ENCODE results near the gene PDE6G. TPM values are rescaled to one million over a fixed set of nuclear protein-coding genes. Genes with fewer than 3 reads are reported as not detected.

Gene PDE6G
- total and polyA plus RNA-seq, 2 of the 8 experiments (the other 6 are each of a cell fraction or from before 2014, with no cell fraction given): 5.8 to 12.9 TPM

DNA sequence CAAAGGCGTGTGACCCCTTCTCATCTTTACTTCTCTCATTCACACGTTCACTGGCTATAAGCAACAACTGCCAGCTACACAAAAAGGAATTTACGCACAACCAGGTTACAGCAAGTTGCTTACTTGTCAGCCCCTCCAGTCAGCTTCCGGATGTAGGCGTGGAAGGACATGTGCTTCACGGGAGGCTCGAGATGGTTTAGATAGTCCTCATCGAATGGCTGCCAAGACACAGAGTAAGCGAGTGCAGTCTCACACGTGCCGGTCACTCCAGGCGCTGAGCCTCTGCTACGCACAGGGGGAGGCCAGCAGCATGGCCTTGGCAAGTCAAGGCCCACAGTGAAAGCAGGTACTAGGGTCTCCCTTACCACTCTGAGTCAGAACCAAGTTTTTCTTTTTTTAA lies 47.7 kb downstream of the PDE6G start:
- Histone ChIP-seq H3K36me3 (ENCODE audit: control insufficient read depth in 2 of 4, insufficient read depth in 4 of 4, low read length in 3 of 4) (peaks cover 19 to 54% (median 44%) of the 10 kb centered on the region in 4 experiments), H3K79me1 (ENCODE audit: low read depth, low read length) (peaks cover 8% of the 10 kb centered on the region), H3K56ac (replicated peaks; ENCODE audit: insufficient read length, low read depth, low read length) (no peak overlapping the region), H3K9ac (replicated peaks in 1 of 4; ENCODE audit: extremely low read depth in 1 of 4, low read depth in 3 of 4, low read length in 3 of 4) (no peak overlapping the region), H3K4me3 (ENCODE audit: extremely low read depth in 1 of 4, insufficient read depth in 2 of 4, low read depth in 3 of 4, low read length in 4 of 4) (no peak overlapping the region), H3K9me3 (ENCODE audit: insufficient read depth in 2 of 2, low read depth in 1 of 2, low read length in 1 of 2) (no peaks in the 10 kb centered on the region), H3K14ac (ENCODE audit: insufficient read length) (no peak overlapping the region), H2BK15ac (ENCODE audit: low read length) (no peak overlapping the region), H3K18ac (ENCODE audit: extremely low read depth, low read length) (no peak overlapping the region), H4K5ac (ENCODE audit: insufficient read length, low read depth, low read length) (no peak overlapping the region), H2AK5ac (ENCODE audit: low read depth, low read length) (no peak overlapping the region), H3K4me2 (ENCODE audit: insufficient read depth in 1 of 2, low read depth in 2 of 2, low read length in 2 of 2) (no peak overlapping the region), H2AFZ (ENCODE audit: low read length) (no peak overlapping the region), H2BK12ac (ENCODE audit: low read depth, low read length) (no peak overlapping the region), H3K4ac (replicated peaks; ENCODE audit: insufficient read length, low read depth, low read length) (no peak overlapping the region), H3K23ac (ENCODE audit: insufficient read length) (no peak overlapping the region), H4K91ac (replicated peaks; ENCODE audit: insufficient read length, low read length) (no peak overlapping the region), H3K4me1 (replicated peaks in 1 of 4; ENCODE audit: control insufficient read depth in 3 of 4, insufficient read depth in 4 of 4, low read length in 3 of 4) (no peaks in the 10 kb centered on the region), H2BK20ac (ENCODE audit: low read length) (no peak overlapping the region), H3K79me2 (ENCODE audit: control insufficient read depth in 1 of 2, insufficient read depth in 2 of 2, low read length in 2 of 2) (peaks cover 0 to 5% of the 10 kb centered on the region in 2 experiments; a peak in 1 of 4 replicates), H3K23me2 (ENCODE audit: low read depth, low read length) (no peaks in the 10 kb centered on the region), H4K8ac (ENCODE audit: extremely low read depth, insufficient read depth, low read length) (no peak overlapping the region), H4K20me1 (replicated peaks in 1 of 2; ENCODE audit: control insufficient read depth in 1 of 2, insufficient read depth in 2 of 2, low read length in 2 of 2) (peaks cover 0 to 17% of the 10 kb centered on the region in 2 experiments), H2BK5ac (ENCODE audit: low read depth, low read length) (no peak overlapping the region), H3K27ac (ENCODE audit: low read depth, low read length) (no peak overlapping the region), H2BK120ac (replicated peaks; ENCODE audit: low read depth, low read length) (no peak overlapping the region), H3K27me3 (replicated peaks in 1 of 4; ENCODE audit: control insufficient read depth in 3 of 4, extremely low read depth in 1 of 4, insufficient read depth in 3 of 4, low read length in 3 of 4) (no peaks in the 10 kb centered on the region)
- DNase-seq (ENCODE audit: low read depth in 1 of 2, low spot score in 2 of 2): no peak
- POLR2A ChIA-PET (ENCODE audit: partially characterized antibody): interaction anchor here (1.0 to 1.5 kb wide), 4 partner anchors 14 to 235 kb away, joined by 3 to 5 read pairs (median 3); no protein-coding TSS in a partner anchor
- no peak for FAIRE-seq
- CTCF ChIA-PET (ENCODE audit: partially characterized antibody): interaction anchor here (0.9 to 4.1 kb wide), 2 partner anchors 12 to 45 kb away, joined by 3 to 11 read pairs; no protein-coding TSS in a partner anchor
- WGBS, 2 experiments (ENCODE audit: extremely low coverage in 1 of 2, insufficient coverage in 1 of 2, insufficient read length in 1 of 2, insufficient replicate concordance in 2 of 2, low coverage in 1 of 2, low lambda C conversion rate in 2 of 2, missing lambda C conversion rate in 1 of 2): 89% methylated on average over 13 of the region's 13 CpGs; no CpG with 5 or more reads in 1 of the 2 experiments
- TF ChIP-seq PHF8 (conservative IDR thresholded peaks at IDR 0.05; ENCODE audit: low read depth, low read length) (no peak), POLR2A (IDR thresholded peaks at IDR 0.05; ENCODE audit: control extremely low read depth in 1 of 2, low read depth in 2 of 2, low read length in 2 of 2) (no peak), SIX5 (IDR thresholded peaks at IDR 0.05; ENCODE audit: low read depth, low read length) (no peak), TCF12 (IDR thresholded peaks at IDR 0.05; ENCODE audit: low read depth, low read length) (no peak), HDAC6 (IDR thresholded peaks at IDR 0.05; ENCODE audit: low read depth, low read length) (no peak), NRF1 (IDR thresholded peaks at IDR 0.05; ENCODE audit: low read depth, low read length) (no peak), RFX5 (IDR thresholded peaks at IDR 0.05; ENCODE audit: borderline replicate concordance, low read depth, low read length) (no peak), CTBP2 (IDR thresholded peaks at IDR 0.05; ENCODE audit: borderline replicate concordance, insufficient read depth, insufficient read length, low read length) (no peak), SP1 (IDR thresholded peaks at IDR 0.05; ENCODE audit: low read depth, low read length) (no peak), FOSL1 (IDR thresholded peaks at IDR 0.05; ENCODE audit: insufficient read depth, low read depth, low read length) (no peak), YY1 (IDR thresholded peaks at IDR 0.05; ENCODE audit: low read depth, low read length) (no peak)
- TF ChIP-seq, protein P1, sequence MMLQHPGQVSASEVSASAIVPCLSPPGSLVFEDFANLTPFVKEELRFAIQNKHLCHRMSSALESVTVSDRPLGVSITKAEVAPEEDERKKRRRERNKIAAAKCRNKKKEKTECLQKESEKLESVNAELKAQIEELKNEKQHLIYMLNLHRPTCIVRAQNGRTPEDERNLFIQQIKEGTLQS (IDR thresholded peaks at IDR 0.05; ENCODE audit: insufficient read depth, low read depth, low read length): no peak
- TF ChIP-seq, protein P2, sequence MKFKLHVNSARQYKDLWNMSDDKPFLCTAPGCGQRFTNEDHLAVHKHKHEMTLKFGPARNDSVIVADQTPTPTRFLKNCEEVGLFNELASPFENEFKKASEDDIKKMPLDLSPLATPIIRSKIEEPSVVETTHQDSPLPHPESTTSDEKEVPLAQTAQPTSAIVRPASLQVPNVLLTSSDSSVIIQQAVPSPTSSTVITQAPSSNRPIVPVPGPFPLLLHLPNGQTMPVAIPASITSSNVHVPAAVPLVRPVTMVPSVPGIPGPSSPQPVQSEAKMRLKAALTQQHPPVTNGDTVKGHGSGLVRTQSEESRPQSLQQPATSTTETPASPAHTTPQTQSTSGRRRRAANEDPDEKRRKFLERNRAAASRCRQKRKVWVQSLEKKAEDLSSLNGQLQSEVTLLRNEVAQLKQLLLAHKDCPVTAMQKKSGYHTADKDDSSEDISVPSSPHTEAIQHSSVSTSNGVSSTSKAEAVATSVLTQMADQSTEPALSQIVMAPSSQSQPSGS (IDR thresholded peaks at IDR 0.05; ENCODE audit: low read length): no peak

Data from H1 (cell line).